Measurements from ENCODE around the gene MAST2.

GRCh38 chr1:45894921-45895320, 91.5 kb downstream of the MAST2 start:
- TF ChIP-seq CTCF (IDR thresholded peaks at IDR 0.05), result no peak
- no peak for TF ChIP-seq POLR2A (IDR thresholded peaks at IDR 0.05)

Data from lower leg skin (tissue), 3 donors.